ENCODE data around the gene ADISSP. TPM values are rescaled to one million over a fixed set of nuclear protein-coding genes. Genes with fewer than 3 reads are reported as not detected.
"Not testable (repeated sequence)": the region's sequence is repeated elsewhere in the genome, so short reads cannot be mapped to it uniquely, and the experiment has no call there.

Gene ADISSP
- total and polyA plus RNA-seq, 4 donors, result 8.6 to 53.7 (median 35.1) TPM

DNA sequence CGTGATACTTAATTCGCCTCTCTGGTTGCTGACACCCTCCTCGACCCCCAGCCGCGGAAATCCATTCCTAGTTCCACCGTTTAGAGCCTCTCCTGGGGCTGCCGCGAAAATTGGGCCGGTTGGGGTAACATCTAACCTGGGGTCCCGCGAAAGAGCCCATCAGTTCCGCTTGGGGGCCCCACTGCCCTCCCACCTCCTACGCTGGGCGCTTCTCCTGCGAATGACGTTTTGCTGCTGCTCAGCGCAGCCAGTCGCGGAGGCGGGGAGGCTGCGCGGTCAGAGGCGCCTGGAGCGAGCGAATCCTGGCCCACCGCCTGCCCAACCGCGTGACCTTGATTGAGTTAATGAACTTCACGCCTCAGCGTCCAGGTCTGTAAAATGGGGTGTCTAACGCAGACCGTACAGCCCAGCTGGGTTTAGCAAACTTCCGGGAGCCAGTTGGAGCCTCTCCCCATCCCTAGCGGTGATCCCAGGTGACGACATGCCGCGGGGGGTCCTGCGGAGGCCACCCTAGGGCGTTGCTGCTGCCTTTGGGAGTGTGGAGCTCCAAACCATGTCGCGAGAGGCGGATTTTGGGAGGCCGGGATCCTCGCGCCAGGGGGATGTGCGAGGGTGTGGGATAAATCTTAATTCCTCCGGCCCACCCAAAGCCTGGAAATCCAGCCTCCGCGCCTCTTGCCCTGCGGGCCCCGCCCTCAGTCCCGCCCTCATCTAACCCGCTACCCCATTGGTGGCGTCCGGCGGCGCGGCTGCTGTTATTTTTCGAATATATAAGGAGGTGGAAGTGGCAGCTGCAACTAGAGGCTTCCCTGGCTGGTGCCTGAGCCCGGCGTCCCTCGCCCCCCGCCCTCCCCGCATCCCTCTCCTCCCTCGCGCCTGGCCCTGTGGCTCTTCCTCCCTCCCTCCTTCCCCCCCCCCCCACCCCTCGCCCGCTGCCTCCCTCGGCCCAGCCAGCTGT is 28.2 kb upstream of the ADISSP start, which contains the start of gene CDC25B:
Gene CDC25B (plus strand): TSS at position 800 of the 958 bp plus-strand sequence. CDS start 222 bp downstream, outside the sequence.
- Histone ChIP-seq H3K9ac (ENCODE audit: insufficient read depth in 1 of 2, low read length in 2 of 2) (peak within 1 kb of the TSS; percentile 86 to 92), H3K9me3 (ENCODE audit: control insufficient read depth in 4 of 4, insufficient read depth in 3 of 4, low read length in 3 of 4) (no peaks in the 10 kb centered on the region), H3K4me1 (ENCODE audit: control insufficient read depth in 5 of 5, insufficient read depth in 5 of 5, low read length in 5 of 5) (peaks cover 0 to 40% (median 14%) of the 10 kb centered on the region in 5 donors), H3K27ac (ENCODE audit: low read depth in 1 of 2, low read length in 1 of 2) (peak within 1 kb of the TSS; percentile 96 to 98), H3K4me3 (peak within 1 kb of the TSS; percentile 87), H3K36me3 (ENCODE audit: control insufficient read depth in 4 of 4, insufficient read depth in 4 of 4, low read length in 4 of 4) (peaks cover 0 to 20% (median 7%) of the 10 kb centered on the region in 4 donors), H3K27me3 (ENCODE audit: control insufficient read depth in 3 of 3, insufficient read depth in 3 of 3, low read length in 2 of 3) (no peaks in the 10 kb centered on the region)
- peak; percentile 96 to 97 (median 96) for DNase-seq
- no peak for TF ChIP-seq CTCF (IDR thresholded peaks at IDR 0.05; ENCODE audit: control extremely low read depth, extremely low read depth)
- 1% methylated on average over 59 to 67 of the region's 69 CpGs for whole genome bisulfite sequencing, 2 donors
- ATAC-seq (ENCODE audit: insufficient read depth, low FRiP score), result peak; percentile 92

- ATAC-seq (ENCODE audit: insufficient read depth, low FRiP score) (no peak), DNase-seq (no peak)
- no peak for TF ChIP-seq CTCF (IDR thresholded peaks at IDR 0.05; ENCODE audit: control extremely low read depth, extremely low read depth)
Measured at GRCh38 chr20:3794701-3795420, 27.3 kb upstream of the ADISSP start.

DNA sequence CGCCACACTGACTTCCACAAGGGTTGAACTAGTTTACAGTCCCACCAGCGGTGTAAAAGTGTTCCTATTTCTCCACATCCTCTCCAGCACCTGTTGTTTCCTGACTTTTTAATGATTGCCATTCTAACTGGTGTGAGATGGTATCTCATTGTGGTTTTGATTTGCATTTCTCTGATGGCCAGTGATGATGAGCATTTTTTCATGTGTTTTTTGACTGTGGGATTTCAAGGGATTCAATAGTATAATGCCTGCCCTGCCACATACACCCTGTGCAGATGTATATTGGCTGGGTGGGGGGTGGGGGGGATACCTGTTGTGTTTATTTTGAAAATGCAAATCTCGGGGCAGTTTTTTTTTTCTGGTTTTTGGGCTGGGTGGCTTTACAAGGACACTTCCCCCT is 26.6 kb upstream of the ADISSP start:
- not testable (repeated sequence) for H3K27ac ChIP-seq (ENCODE audit: low read depth in 1 of 2, low read length in 1 of 2); DNase-seq; ATAC-seq (ENCODE audit: insufficient read depth, low FRiP score); H3K9me3 ChIP-seq (ENCODE audit: control insufficient read depth in 4 of 4, insufficient read depth in 3 of 4, low read length in 3 of 4); H3K27me3 ChIP-seq (ENCODE audit: control insufficient read depth in 3 of 3, insufficient read depth in 3 of 3, low read length in 2 of 3); H3K9ac ChIP-seq (ENCODE audit: insufficient read depth in 1 of 2, low read length in 2 of 2); H3K36me3 ChIP-seq (ENCODE audit: control insufficient read depth in 4 of 4, insufficient read depth in 4 of 4, low read length in 4 of 4); H3K4me3 ChIP-seq
- H3K4me1 ChIP-seq (ENCODE audit: control insufficient read depth in 5 of 5, insufficient read depth in 5 of 5, low read length in 5 of 5), result peaks cover 0 to 33% (median 8%) of the 10 kb centered on the region in 5 donors
- WGBS, 2 donors, result 82 to 97% methylated on average over 1 of the region's 3 CpGs

More at GRCh38 chr20:3794701-3795420, 27.3 kb upstream of the ADISSP start:
- Histone ChIP-seq H3K27ac (ENCODE audit: low read depth in 1 of 2, low read length in 1 of 2) (peak overlapping the region; percentile 39 to 98), H3K9me3 (ENCODE audit: control insufficient read depth in 4 of 4, insufficient read depth in 3 of 4, low read length in 3 of 4) (no peaks in the 10 kb centered on the region), H3K36me3 (ENCODE audit: control insufficient read depth in 4 of 4, insufficient read depth in 4 of 4, low read length in 4 of 4) (peaks cover 0 to 11% (median under 1%) of the 10 kb centered on the region in 4 donors), H3K4me3 (no peak overlapping the region), H3K9ac (ENCODE audit: insufficient read depth in 1 of 2, low read length in 2 of 2) (peak overlapping the region in 1 of 2 donors; percentile 92), H3K27me3 (ENCODE audit: control insufficient read depth in 3 of 3, insufficient read depth in 3 of 3, low read length in 2 of 3) (no peaks in the 10 kb centered on the region), H3K4me1 (ENCODE audit: control insufficient read depth in 5 of 5, insufficient read depth in 5 of 5, low read length in 5 of 5) (peaks cover 0 to 40% (median 13%) of the 10 kb centered on the region in 5 donors)
- 86 to 92% methylated on average over 25 of the region's 25 CpGs for WGBS, 2 donors

- WGBS, 2 donors, result 95% methylated on average over 4 of the region's 4 CpGs
- not testable (repeated sequence) for ATAC-seq (ENCODE audit: insufficient read depth, low FRiP score); H3K9ac ChIP-seq (ENCODE audit: insufficient read depth in 1 of 2, low read length in 2 of 2); H3K27me3 ChIP-seq (ENCODE audit: control insufficient read depth in 3 of 3, insufficient read depth in 3 of 3, low read length in 2 of 3); H3K9me3 ChIP-seq (ENCODE audit: control insufficient read depth in 4 of 4, insufficient read depth in 3 of 4, low read length in 3 of 4); DNase-seq; H3K4me3 ChIP-seq; H3K27ac ChIP-seq (ENCODE audit: low read depth in 1 of 2, low read length in 1 of 2)
- Histone ChIP-seq H3K36me3 (ENCODE audit: control insufficient read depth in 4 of 4, insufficient read depth in 4 of 4, low read length in 4 of 4) (peaks cover 0 to 11% (median 7%) of the 10 kb centered on the region in 4 donors), H3K4me1 (ENCODE audit: control insufficient read depth in 5 of 5, insufficient read depth in 5 of 5, low read length in 5 of 5) (peaks cover 10 to 27% (median 16%) of the 10 kb centered on the region in 5 donors)
Measured at GRCh38 chr20:3789201-3789600, 21.6 kb upstream of the ADISSP start.
